Ovary (tissue), 3 donors: ENCODE results near the gene P4HB.

Experiments used
- POLR2A ChIP-seq: fragments of 450-650 bp; IDR thresholded peaks from one replicate; pipeline ENCODE4 v1.6.1; 2017; ENCODE audit warnings: antibody characterized with exemption, mild to moderate bottlenecking, moderate library complexity
- TF ChIP-seq, protein P1 (sequence below), 3 donors: fragments of 450-650 bp in 2 of 3; fragments of 200-600 bp in 1 of 3; IDR thresholded peaks; one replicate each; pipeline versions ENCODE4 v1.5.1 to v1.8.0; 2016 to 2022; ENCODE audit warnings: antibody characterized with exemption in 3 of 3, mild to moderate bottlenecking in 1 of 3
- donor health status: DM: no; HTN: no; CAD: no.

DNA sequence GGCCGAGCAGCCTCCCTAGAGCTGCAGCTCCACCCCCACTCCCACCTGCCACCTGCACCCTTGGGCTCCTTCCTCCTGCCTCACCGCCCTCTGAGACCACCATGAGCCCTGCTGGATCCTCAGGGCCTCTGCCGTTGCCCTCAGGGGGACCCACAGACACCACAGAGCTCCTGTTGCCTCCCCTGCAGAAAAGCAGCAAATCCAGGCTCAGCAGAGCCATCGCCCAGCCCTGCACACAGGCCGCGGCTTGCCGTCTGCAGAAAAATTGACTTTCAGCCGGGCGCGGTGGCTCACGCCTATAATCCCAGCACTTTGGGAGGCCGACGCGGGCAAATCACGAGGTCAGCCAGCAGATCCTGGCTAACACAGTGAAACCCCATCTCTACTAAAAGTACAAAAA, 18.5 kb downstream of the P4HB start:
- TF ChIP-seq, protein P1, sequence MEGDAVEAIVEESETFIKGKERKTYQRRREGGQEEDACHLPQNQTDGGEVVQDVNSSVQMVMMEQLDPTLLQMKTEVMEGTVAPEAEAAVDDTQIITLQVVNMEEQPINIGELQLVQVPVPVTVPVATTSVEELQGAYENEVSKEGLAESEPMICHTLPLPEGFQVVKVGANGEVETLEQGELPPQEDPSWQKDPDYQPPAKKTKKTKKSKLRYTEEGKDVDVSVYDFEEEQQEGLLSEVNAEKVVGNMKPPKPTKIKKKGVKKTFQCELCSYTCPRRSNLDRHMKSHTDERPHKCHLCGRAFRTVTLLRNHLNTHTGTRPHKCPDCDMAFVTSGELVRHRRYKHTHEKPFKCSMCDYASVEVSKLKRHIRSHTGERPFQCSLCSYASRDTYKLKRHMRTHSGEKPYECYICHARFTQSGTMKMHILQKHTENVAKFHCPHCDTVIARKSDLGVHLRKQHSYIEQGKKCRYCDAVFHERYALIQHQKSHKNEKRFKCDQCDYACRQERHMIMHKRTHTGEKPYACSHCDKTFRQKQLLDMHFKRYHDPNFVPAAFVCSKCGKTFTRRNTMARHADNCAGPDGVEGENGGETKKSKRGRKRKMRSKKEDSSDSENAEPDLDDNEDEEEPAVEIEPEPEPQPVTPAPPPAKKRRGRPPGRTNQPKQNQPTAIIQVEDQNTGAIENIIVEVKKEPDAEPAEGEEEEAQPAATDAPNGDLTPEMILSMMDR (IDR thresholded peaks at IDR 0.05) = no peak
- TF ChIP-seq POLR2A = no peak
